Measurements from ENCODE around the gene TRIP10.

GRCh38 chr19:6706633-6706958 is 32.9 kb upstream of the TRIP10 start:
- TF ChIP-seq TAF1 (IDR thresholded peaks at IDR 0.05; ENCODE audit: low read depth, low read length) (no peak), POLR2A (IDR thresholded peaks at IDR 0.05; ENCODE audit: low read depth, low read length) (no peak)

Measured in GM12891 (cell line).